8988T (cell line): ENCODE results near the gene MAPRE2.

Experiments used
- DNase-seq: peaks from one replicate; pipeline ENCODE4 v3.0.0; 2011

Gene MAPRE2

DNA sequence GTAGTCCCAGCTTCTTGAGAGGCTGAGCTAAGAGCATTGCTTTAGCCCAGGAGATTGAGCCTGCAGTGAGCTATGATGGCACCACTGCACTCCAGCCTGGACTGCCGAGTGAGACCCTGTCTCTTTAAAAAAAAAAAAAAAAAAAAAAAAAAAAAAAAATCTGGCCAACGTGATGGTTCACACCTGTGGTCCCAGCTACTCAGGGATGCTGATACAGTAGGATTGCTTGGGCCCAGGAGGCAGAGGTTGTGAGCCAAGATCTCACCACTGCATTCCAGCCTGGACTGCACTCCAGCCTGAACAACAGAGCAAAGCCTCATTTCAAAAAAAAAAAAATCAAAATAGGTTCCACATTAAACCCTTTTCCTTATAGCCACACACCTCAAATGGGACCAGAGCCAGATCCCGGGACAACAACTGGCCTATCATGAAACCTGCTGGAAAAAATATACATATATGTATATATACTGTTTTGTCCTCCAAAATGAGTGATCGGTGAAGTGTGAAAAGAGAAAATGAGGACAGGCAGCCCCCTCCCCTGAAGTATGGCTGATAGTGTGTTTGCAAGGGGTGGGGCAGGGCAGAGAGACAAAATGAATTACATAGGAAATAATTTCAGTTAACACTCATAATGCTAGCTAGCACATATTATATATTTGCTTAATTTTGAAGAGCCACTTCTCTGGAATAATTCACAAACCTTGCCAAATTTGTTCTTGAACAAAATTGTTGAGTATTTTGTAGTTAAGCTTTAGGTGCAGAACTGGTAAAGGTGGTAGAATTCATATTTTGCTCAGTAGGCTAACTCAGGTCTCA lies 22.9 kb downstream of the MAPRE2 start:
- no peak for DNase-seq

- DNase-seq: no peak
Measured at GRCh38 chr18:35067454-35067853, 26.2 kb downstream of the MAPRE2 start.

DNA sequence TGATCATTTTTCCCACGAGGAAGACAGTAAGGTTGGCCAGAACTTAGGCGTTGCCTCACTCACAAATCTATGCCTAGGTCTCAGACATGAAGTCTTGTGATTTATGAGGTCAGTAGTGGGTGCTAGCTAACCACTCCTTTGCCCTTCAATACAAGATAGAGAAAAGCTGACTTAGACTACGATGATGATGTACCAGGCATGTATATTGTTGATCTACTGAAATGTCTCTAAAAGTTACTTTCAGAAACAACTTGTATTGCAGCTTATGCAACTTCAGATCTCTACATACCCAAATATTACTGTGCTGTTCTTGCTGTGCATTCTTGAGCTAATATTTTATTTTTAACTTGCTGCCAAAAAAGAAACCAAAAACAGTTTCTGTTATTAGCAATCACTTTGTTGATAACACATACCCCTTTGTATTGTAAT lies 30.6 kb downstream of the MAPRE2 start:
- no peak for DNase-seq

- DNase-seq: no peak
Measured at GRCh38 chr18:35072616-35073015, 31.4 kb downstream of the MAPRE2 start.

GRCh38 chr18:35073186-35074105 lies 32.2 kb downstream of the MAPRE2 start:
- no peak for DNase-seq

GRCh38 chr18:35074581-35074980 lies 33.4 kb downstream of the MAPRE2 start:
- no peak for DNase-seq

GRCh38 chr18:35075132-35075531 lies 33.9 kb downstream of the MAPRE2 start:
- DNase-seq: no peak

- DNase-seq: no peak
Measured at GRCh38 chr18:35076135-35076924, 35.1 kb downstream of the MAPRE2 start.

DNA sequence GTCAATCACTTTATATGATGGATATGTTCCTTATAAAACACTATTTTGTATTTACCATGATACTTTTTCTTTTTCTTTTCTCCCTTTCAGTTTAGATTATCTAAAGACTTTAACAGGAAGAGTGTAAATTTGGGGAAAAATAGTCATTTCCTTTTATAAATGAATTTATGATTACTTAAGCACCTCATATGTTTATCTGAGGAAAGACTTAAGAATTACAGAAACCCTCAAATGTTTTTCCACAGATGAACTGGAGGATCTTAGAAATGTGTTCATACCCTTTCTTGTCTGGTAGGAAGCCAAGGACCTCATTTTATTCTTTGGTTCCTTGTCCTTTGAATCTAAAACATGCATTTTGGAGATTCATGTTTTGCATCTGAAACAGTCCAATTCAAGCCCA lies 36.7 kb downstream of the MAPRE2 start:
- DNase-seq: no peak

DNA sequence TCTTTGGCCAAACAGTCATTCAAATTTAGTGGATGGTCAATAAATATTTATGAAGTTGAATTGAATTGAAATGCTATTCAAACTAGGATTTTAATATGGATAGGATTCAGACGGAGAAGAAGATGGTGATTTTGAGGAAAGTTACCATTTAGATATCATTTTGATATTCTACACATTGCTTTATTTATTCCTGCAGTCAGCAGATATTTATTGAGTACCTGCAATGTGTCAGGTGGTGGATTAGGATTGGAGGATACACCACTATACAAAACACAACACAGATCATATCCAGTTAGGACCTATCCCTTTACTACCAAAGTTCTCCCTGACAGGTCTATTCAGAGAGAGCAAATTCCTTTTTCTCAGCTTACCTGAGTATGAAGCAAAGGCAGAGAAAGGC lies 38.8 kb downstream of the MAPRE2 start:
- DNase-seq: no peak

GRCh38 chr18:35083174-35083712 lies 42.0 kb downstream of the MAPRE2 start:
- DNase-seq: no peak

DNA sequence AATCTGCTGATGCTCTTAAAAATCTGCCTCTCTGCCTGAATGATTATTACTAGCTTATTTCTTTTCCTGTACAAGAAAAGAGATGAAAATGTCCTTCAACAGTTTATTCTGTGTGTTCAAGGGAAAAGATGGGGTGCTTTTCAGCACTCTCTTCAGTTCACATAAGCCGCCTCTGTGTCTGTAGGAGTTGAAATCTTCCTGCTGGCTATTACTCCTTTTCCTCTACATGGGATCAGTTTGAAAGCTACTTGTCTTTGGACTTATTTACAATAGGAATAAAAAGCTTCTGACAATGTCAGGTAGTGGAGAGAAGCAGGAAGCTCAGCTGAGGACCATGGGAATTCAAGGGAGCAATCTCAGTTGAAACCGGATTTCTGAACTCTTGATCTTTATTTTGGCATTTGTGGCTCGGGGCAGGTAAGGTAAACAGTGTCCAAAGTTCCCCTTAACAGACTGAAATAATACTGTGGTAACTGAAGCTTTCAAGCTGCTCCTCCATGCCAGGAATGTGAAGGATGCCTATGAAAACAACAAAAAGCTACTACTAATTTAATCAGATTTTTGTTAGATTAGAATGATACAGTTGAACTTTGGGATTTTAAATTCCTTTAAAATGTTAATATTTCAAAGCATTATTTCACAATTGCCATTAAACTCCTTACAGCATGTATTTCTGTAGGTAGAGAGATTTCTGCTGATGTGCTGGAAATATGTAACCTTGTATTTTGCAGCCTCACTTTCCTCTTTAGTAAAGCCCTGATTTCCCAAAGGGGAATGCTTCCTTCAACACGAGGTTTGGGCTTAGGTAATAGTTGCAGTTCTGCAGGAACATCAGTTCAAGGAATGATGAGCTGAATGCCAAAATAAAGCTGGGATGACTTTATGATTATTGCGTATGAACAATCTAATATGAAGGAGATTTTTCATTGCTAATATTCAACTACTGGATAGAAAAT lies 43.6 kb downstream of the MAPRE2 start:
- DNase-seq: no peak

DNA sequence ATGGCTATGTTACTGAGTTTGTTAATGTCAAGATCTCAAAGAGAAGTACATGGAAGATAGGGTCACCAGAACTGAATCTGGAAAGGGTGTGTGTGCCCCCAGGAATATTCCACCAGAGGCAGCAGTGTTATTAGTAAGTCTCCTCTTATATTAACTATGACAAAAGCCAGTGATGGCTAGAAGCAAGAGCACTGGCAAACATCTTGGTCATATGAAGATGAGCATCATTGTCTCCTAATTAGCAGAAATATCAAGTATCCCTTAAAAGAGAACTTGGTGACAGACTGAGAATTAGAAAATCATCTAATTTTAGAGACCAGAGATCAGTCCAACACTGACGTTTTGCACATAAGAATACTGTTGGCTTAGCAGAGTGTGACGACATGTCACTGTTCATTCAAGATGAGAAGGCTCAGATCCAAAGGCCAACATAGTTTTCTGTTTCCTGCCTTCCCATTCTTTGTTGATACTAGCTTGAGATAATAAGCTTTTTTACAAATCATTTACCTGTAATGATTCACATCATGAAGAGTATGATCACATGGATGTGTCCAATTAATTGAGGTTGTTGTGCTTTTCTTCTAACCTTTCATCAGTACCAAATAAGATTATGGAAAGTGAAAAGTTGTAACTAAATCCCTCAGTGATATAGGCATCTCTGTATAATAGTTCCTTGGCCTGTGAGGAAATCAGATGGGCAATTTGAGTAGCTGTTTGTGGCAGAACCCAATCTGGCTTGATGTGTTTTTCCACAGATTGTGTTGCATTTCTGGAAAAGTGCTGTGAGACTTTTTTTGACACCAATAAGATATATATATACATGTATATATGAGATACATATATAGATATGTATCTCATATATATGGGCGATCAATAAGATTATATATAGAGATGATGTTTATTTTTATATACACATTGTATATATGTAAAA lies 44.5 kb downstream of the MAPRE2 start:
- DNase-seq: no peak

DNA sequence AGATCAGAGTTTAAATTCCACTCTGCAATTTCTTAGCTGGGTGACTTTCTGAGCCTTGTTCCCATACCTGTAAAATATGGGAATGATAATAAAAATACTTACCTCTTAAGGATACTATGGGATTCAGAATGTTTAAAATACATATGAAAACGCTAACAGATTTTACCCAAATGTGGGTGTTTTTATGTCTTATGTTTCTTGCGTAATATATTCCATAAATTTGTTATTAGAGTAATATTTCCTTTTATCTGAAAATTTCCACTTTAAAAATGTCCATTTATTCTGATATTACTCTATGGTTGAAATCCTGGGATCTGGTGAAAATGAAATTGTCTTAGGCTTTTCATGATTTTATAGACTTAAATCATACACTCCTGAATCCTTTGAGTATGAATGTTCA lies 45.5 kb downstream of the MAPRE2 start:
- no peak for DNase-seq

GRCh38 chr18:35087726-35088125 lies 46.5 kb downstream of the MAPRE2 start:
- no peak for DNase-seq

- no peak for DNase-seq
Measured at GRCh38 chr18:35088921-35089320, 47.7 kb downstream of the MAPRE2 start.

GRCh38 chr18:35089382-35089781 lies 48.2 kb downstream of the MAPRE2 start:
- no peak for DNase-seq

GRCh38 chr18:35089891-35090550 lies 48.8 kb downstream of the MAPRE2 start:
- DNase-seq: no peak

- DNase-seq: no peak
Measured at GRCh38 chr18:35091841-35092240, 50.6 kb downstream of the MAPRE2 start.
